Measurements from ENCODE around the gene ZRANB3.

DNA sequence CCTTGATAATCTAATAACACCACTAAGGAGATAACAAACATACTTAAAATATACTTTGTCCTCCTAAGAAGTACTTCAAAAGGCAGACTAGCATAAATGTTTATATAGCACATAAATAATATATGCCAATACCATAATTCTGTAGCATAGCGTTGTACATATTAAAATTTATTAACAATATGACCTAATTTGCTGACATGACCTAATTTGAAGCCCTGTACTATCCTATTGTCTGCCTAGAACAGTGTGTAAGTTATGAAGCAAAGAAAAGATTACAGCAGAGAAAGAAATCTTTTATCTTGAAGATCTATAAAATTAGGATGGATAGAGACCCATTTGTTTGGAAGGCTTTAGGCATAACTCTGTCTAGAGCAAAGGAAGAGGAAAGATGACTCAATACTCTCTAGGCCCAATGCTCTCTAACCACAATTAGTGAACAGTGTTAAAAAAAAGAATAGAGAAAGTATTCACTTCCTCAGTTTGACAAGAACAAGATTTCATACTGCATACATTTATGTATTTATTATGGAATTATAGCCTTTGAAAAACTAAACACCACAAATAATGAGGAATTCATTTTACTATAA lies 231.3 kb downstream of the ZRANB3 start:
- TF ChIP-seq, protein P1, sequence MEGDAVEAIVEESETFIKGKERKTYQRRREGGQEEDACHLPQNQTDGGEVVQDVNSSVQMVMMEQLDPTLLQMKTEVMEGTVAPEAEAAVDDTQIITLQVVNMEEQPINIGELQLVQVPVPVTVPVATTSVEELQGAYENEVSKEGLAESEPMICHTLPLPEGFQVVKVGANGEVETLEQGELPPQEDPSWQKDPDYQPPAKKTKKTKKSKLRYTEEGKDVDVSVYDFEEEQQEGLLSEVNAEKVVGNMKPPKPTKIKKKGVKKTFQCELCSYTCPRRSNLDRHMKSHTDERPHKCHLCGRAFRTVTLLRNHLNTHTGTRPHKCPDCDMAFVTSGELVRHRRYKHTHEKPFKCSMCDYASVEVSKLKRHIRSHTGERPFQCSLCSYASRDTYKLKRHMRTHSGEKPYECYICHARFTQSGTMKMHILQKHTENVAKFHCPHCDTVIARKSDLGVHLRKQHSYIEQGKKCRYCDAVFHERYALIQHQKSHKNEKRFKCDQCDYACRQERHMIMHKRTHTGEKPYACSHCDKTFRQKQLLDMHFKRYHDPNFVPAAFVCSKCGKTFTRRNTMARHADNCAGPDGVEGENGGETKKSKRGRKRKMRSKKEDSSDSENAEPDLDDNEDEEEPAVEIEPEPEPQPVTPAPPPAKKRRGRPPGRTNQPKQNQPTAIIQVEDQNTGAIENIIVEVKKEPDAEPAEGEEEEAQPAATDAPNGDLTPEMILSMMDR (IDR thresholded peaks at IDR 0.05; ENCODE audit: low read depth, low read length, missing input control) = no peak
- TF ChIP-seq SP1 (IDR thresholded peaks at IDR 0.05) (no peak), HNF4A (conservative IDR thresholded peaks at IDR 0.05) (no peak), TAF1 (conservative IDR thresholded peaks at IDR 0.05) (no peak), GABPA (IDR thresholded peaks at IDR 0.05 in 1 of 2, conservative IDR thresholded peaks at IDR 0.05 in 1 of 2) (no peak), RAD21 (IDR thresholded peaks at IDR 0.05) (no peak)
- TF ChIP-seq, protein P2, sequence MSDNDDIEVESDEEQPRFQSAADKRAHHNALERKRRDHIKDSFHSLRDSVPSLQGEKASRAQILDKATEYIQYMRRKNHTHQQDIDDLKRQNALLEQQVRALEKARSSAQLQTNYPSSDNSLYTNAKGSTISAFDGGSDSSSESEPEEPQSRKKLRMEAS (IDR thresholded peaks at IDR 0.05) = no peak

Data from liver (tissue), 3 donors.